ENCODE results near the gene ABCA7.

DNA sequence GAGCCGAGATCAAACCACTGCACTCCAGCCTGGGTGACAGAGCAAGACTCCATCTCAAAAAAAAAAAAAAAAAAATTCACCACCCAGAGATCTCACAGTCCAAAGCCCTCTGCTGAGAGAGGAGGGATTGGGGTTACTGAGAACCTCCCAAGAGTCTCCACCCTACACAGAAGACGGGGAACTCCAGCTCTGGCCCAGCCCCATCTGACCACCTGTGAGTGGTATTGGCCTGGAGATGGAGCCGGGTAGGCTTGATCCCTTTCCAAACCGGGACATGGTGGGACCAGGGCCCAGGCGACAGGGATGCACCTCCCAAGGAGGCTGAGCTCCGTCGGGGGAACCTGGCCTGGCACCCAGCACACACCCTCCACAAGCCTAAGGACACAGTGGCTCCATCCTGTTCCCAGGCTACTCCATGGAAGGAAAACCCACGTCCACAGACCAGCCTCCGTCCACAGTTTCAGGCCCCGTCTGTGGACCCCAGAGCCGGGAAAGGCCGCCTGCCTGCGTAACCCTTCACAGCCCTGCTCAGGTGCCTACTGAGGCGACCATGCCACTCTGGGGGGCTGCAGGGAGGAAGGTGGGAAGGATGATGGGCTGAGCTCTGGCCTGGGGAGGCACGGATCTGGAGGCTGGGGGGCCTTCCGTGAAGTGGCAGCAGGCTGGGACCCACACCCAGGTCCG, 20.8 kb upstream of the ABCA7 start:
- no peak for TF ChIP-seq FOXK1 (CRISPR knock-in tag; IDR thresholded peaks at IDR 0.05; ENCODE audit: borderline replicate concordance, low read depth)
- no peak for TF ChIP-seq ZNF605 (CRISPR knock-in tag; IDR thresholded peaks at IDR 0.05)
- TF ChIP-seq CBX1 (IDR thresholded peaks at IDR 0.05; ENCODE audit: low read depth), result no peak
- TF ChIP-seq, protein P1, sequence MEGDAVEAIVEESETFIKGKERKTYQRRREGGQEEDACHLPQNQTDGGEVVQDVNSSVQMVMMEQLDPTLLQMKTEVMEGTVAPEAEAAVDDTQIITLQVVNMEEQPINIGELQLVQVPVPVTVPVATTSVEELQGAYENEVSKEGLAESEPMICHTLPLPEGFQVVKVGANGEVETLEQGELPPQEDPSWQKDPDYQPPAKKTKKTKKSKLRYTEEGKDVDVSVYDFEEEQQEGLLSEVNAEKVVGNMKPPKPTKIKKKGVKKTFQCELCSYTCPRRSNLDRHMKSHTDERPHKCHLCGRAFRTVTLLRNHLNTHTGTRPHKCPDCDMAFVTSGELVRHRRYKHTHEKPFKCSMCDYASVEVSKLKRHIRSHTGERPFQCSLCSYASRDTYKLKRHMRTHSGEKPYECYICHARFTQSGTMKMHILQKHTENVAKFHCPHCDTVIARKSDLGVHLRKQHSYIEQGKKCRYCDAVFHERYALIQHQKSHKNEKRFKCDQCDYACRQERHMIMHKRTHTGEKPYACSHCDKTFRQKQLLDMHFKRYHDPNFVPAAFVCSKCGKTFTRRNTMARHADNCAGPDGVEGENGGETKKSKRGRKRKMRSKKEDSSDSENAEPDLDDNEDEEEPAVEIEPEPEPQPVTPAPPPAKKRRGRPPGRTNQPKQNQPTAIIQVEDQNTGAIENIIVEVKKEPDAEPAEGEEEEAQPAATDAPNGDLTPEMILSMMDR (CRISPR knock-in tag; IDR thresholded peaks at IDR 0.05), result no peak
- no peak for TF ChIP-seq CHD4 (IDR thresholded peaks at IDR 0.05; ENCODE audit: borderline replicate concordance, low read length)

Measured in HepG2 (cell line).